Heart left ventricle (tissue), 16 donors: ENCODE results near the gene DIS3L2. TPM values are rescaled to one million over a fixed set of nuclear protein-coding genes. Genes with fewer than 3 reads are reported as not detected.
A peak's percentile ranks its signal among the peaks of the same experiment; 100 is the strongest.

Experiments used
- ATAC-seq, 4 donors: fragments of 200-7000 bp; cut with Tn5 transposase; one replicate each; pipeline ENCODE4 v1.9.1; 2020 to 2022; ENCODE audit warnings: moderate library complexity in 4 of 4, mild to moderate bottlenecking in 3 of 4, moderate number of reproducible peaks in 1 of 4
- DNase-seq, 5 donors: peaks; one replicate each; pipeline ENCODE4 v3.0.0-alpha.2; 2020
- H3K27ac ChIP-seq, 12 donors: fragments of 200-600 bp; sonication (generic) in 4 of 12; one replicate each; pipeline versions ENCODE4 v1.5.0 to v1.8.0; 2016 to 2022; ENCODE audit warnings: mild to moderate bottlenecking in 2 of 12
- H3K27me3 ChIP-seq, 9 donors: fragments of 200-600 bp; sonication (generic) in 2 of 9; one replicate each; pipeline versions ENCODE4 v1.5.1 to v1.8.0; 2016 to 2022; ENCODE audit warnings: mild to moderate bottlenecking in 3 of 9
- H3K36me3 ChIP-seq, 9 donors: fragments of 200-600 bp; sonication (generic) in 2 of 9; one replicate each; pipeline versions ENCODE4 v1.5.0 to v1.8.0; 2018 to 2022; ENCODE audit warnings: mild to moderate bottlenecking in 2 of 9
- H3K4me1 ChIP-seq, 12 donors: fragments of 200-600 bp; sonication (generic) in 4 of 12; one replicate each; pipeline versions ENCODE4 v1.5.0 to v1.8.0; 2016 to 2022; ENCODE audit warnings: mild to moderate bottlenecking in 3 of 12
- H3K4me3 ChIP-seq, 12 donors: fragments of 200-600 bp; sonication (generic) in 4 of 12; one replicate each; pipeline versions ENCODE4 v1.5.0 to v1.8.0; 2017 to 2022; ENCODE audit warnings: mild to moderate bottlenecking in 9 of 12, moderate library complexity in 4 of 12
- H3K9me3 ChIP-seq, 12 donors: fragments of 200-600 bp; sonication (generic) in 4 of 12; one replicate each; pipeline versions ENCODE4 v1.5.0 to v1.8.0; 2016 to 2022; ENCODE audit warnings: mild to moderate bottlenecking in 1 of 12
- POLR2A ChIP-seq, 2 donors: fragments of 450-650 bp; IDR thresholded peaks; one replicate each; pipeline ENCODE4 v1.6.1; 2017; ENCODE audit warnings: antibody characterized with exemption in 2 of 2, mild to moderate bottlenecking in 2 of 2, moderate library complexity in 2 of 2
- WGBS, 4 donors: extraction: QIAGEN DNeasy Blood & Tissue Kit in 2 of 4; methylation state at CpG; one replicate each; pipeline versions ENCODE4 v1.1.5 to v1.1.7; 2013 to 2018; 5-methylcytosine and 5-hydroxymethylcytosine counted together
- intact Hi-C, 10 donors: fragments of 100-400 bp; cut with DNase I; formaldehyde crosslinking; loops; one replicate each; pipeline versions ENCODE4 v1.11.1 to v1.14.2; 2022
- polyA plus RNA-seq, 2 donors: library from polyadenylated mRNA; stranded (reverse); fragments of 200-250 nt; gene quantifications; one replicate each; pipeline ENCODE4 v1.2.3, GENCODE V29; 2013
- total RNA-seq, 9 donors: library from RNA; depleted of rRNA in 2 of 9; stranded (reverse); fragments of >200 nt in 2 of 9; fragmentation: NEBNext Ultra II Directional in 3 of 9; extraction: Animal tissue kit (Norgen Biotek cat#: 25700) in 3 of 9; gene quantifications; one replicate each; pipeline versions ENCODE4 v1.1.0 to v1.2.4, GENCODE V29; 2016 to 2023
- TF ChIP-seq, protein P1 (sequence below), 12 donors: fragments of 200-600 bp; sonication (generic) in 4 of 12; IDR thresholded peaks; one replicate each; pipeline versions ENCODE4 v1.5.0 to v1.8.0; 2018 to 2022; ENCODE audit warnings: antibody characterized with exemption in 12 of 12, mild to moderate bottlenecking in 5 of 12
- donor health status: ischemic (EF 13 %, LVEDD 7.1; RV severe dilation, severe dysfunction).
- donor health status: healthy with polysubstance abuse.
- donor health status: DM: no; HTN: yes; CAD: no.
- donor health status: DM: no; HTN: no; CAD: no.
- donor health status: ischemic (EF 25% LVEDD 6.9; RV normal size, moderate dysfunction).
- donor health status: ischemic (EF 25% LVEDD 5.7; RV mildly dilated, moderate dysfunction).
- donor health status: healthy.
- donor health status: DM: yes; HTN: yes; CAD: no.
- donor health status: ischemic (EF 35%, LVEDD 5.7; RV mildly dilated, moderate dysfunction).
- donor health status: nonischemic (EF 11% LVEDD 7.7; RV severe dilation, severe dysfunction).
- donor health status: DM: yes; HTN: yes; CAD: no.
- donor health status: PGD.
- donor health status: ischemic (EF 29% LVEDD 5.4; RV normal size, mild dysfunction).
- donor health status: nonischemic (EF 23%, LVEDD 6.1; RV moderate dilation, normal function).

Gene DIS3L2
- total and polyA plus RNA-seq, 11 donors, result 12.4 to 27.3 (median 21.8) TPM

DNA sequence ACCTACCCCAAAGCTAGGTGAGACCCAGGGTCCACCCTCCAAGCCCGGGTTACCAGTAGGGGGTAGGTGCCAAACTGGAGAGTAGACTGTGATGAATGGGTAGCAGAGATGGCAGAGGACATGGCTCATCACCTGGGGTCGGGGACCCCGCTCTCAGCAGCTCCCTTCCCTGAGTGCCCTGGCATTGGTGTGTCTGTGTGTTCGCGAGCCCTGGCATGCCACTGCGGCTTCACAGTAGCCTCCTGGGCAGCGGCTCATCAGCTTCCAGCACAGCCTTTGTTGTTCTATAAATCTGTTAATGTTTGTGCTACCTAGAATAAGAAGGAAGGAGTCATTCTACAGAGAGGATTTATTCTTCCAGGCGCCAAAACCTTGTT, 354.4 kb downstream of the DIS3L2 start:
- peak in 1 of 5 donors; percentile 58 for DNase-seq
- TF ChIP-seq, protein P1, sequence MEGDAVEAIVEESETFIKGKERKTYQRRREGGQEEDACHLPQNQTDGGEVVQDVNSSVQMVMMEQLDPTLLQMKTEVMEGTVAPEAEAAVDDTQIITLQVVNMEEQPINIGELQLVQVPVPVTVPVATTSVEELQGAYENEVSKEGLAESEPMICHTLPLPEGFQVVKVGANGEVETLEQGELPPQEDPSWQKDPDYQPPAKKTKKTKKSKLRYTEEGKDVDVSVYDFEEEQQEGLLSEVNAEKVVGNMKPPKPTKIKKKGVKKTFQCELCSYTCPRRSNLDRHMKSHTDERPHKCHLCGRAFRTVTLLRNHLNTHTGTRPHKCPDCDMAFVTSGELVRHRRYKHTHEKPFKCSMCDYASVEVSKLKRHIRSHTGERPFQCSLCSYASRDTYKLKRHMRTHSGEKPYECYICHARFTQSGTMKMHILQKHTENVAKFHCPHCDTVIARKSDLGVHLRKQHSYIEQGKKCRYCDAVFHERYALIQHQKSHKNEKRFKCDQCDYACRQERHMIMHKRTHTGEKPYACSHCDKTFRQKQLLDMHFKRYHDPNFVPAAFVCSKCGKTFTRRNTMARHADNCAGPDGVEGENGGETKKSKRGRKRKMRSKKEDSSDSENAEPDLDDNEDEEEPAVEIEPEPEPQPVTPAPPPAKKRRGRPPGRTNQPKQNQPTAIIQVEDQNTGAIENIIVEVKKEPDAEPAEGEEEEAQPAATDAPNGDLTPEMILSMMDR (IDR thresholded peaks at IDR 0.05), result no peak
- no peak for TF ChIP-seq POLR2A (IDR thresholded peaks at IDR 0.05)
- H3K36me3 ChIP-seq, result no peaks in the 10 kb centered on the region
- H3K27me3 ChIP-seq, result no peaks in the 10 kb centered on the region
- no peak overlapping the region for H3K4me3 ChIP-seq
- peaks cover 3 to 66% (median 22%) of the 10 kb centered on the region in 12 donors for H3K4me1 ChIP-seq
- 71 to 87% (median 82%) methylated on average over 8 of the region's 8 CpGs for WGBS, 4 donors
- H3K9me3 ChIP-seq, result peaks cover 0 to 16% (median 5%) of the 10 kb centered on the region in 12 donors
- peak overlapping the region in 8 of 12 donors; percentile 0 to 90 (median 54) for H3K27ac ChIP-seq
- ATAC-seq, result peak in 1 of 4 donors; percentile 8
- intact Hi-C loops, result no loop called here

GRCh38 chr2:232316461-232317330, 355.2 kb downstream of the DIS3L2 start:
- ATAC-seq, result peak in 2 of 4 donors; percentile 48 to 71
- Histone ChIP-seq H3K9me3 (peaks cover 0 to 16% (median 5%) of the 10 kb centered on the region in 12 donors), H3K4me3 (no peak overlapping the region), H3K36me3 (no peaks in the 10 kb centered on the region), H3K27me3 (no peaks in the 10 kb centered on the region), H3K4me1 (peaks cover 3 to 62% (median 22%) of the 10 kb centered on the region in 12 donors), H3K27ac (peak overlapping the region in 8 of 12 donors; percentile 0 to 90 (median 54))
- DNase-seq, result peak in 1 of 5 donors; percentile 34
- TF ChIP-seq POLR2A (IDR thresholded peaks at IDR 0.05), result no peak
- TF ChIP-seq, protein P1 (IDR thresholded peaks at IDR 0.05), result no peak
- intact Hi-C loops, result no loop called here
- WGBS, 4 donors, result 60 to 75% (median 63%) methylated on average over 12 of the region's 12 CpGs

DNA sequence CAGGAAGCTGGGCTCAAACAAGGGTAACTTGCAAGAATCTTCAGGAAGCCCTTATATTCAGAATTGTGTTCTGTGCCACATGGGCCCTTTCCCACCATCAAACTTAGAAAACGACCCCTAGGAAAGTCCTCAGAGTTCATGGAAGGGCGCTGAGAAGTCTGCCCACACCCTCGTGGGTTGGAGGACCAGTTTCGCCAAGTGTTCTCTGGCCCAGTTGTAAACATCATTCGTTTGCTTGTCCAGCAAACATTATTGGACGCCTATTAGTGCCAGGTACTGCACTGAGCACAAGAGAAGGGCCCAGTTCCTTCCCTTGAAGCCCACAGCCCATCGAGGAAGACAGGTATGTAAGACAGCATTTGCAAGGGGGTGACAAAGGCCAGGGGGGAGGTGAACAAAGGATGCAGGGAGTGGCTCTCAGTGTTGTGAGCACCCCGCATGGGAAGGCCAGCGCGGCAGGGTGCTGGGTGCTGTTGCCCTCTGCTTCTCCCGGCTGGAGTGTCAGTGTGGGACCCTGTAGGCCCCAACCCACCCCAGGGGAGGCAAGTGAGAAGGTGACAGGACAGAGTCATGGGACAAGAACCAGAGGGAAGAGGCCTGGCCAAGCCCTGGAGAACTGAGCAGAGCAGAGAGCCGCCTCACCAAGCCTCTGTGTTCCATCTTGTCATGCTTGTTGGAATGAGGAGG, 356.8 kb downstream of the DIS3L2 start:
- DNase-seq (no peak), ATAC-seq (no peak)
- peaks cover 3 to 62% (median 22%) of the 10 kb centered on the region in 12 donors for H3K4me1 ChIP-seq
- intact Hi-C loops, result no loop called here
- peak overlapping the region in 1 of 12 donors; percentile 50 for H3K27ac ChIP-seq
- 94 to 98% (median 97%) methylated on average over 9 to 12 of the region's 12 CpGs for WGBS, 4 donors
- H3K27me3 ChIP-seq, result no peaks in the 10 kb centered on the region
- TF ChIP-seq POLR2A (IDR thresholded peaks at IDR 0.05), result no peak
- TF ChIP-seq, protein P1 (IDR thresholded peaks at IDR 0.05), result no peak
- no peak overlapping the region for H3K4me3 ChIP-seq
- no peaks in the 10 kb centered on the region for H3K36me3 ChIP-seq
- H3K9me3 ChIP-seq, result peaks cover 0 to 3% (median 0%) of the 10 kb centered on the region in 12 donors
